Ovary (tissue), 3 donors: Measurements from ENCODE around the gene TMEM252.

ENCODE experiments used
- CTCF ChIP-seq, 3 donors: fragments of 450-650 bp in 2 of 3; fragments of 200-600 bp in 1 of 3; IDR thresholded peaks; one replicate each; pipeline versions ENCODE4 v1.5.1 to v1.8.0; 2016 to 2022; ENCODE audit warnings: antibody characterized with exemption in 3 of 3, mild to moderate bottlenecking in 1 of 3
- EP300 ChIP-seq: sonication (generic); formaldehyde crosslinking; IDR thresholded peaks from one replicate; pipeline ENCODE4 v1.6.1; 2017; ENCODE audit warnings: antibody characterized with exemption
- POLR2A ChIP-seq: fragments of 450-650 bp; IDR thresholded peaks from one replicate; pipeline ENCODE4 v1.6.1; 2017; ENCODE audit warnings: antibody characterized with exemption, mild to moderate bottlenecking, moderate library complexity
- donor health status: DM: no; HTN: no; CAD: no.

GRCh38 chr9:68495247-68495646 is 45.4 kb downstream of the TMEM252 start:
- TF ChIP-seq CTCF (IDR thresholded peaks at IDR 0.05) (no peak), POLR2A (no peak), EP300 (no peak)
